ENCODE measurements around the gene TDRD9.

TDRD9 gene

DNA sequence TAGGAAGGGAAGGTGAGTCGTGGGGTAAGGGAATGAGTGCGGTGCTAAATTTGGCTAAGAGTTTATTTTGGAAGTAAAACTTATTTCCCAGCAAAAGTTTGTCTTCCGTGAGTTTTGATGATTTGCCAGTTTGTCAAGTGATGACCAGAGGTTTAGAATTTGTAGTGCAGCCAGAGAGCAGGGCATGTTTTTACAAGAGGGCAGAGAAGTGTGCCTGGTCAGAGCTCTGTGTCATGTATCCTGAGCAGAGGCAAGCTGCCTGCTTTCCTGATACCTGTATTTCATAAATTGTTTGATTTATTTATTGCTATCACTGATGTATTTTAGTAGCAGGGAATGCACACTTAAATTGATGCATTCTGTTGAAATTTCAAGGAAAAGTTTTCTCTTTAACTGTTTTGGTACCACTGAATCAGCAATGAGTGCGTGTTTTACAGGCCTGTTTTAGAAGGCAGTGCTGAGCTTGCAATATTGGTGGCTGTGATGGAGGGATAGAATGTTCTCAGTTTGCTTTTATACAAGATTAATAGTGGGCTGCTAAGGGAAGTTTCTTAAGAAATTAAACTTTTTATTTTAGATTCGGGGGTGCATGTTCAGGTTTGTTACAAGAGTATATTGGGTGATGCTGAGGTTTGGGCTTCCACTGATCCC is 33.8 kb downstream of the TDRD9 start:
- Histone ChIP-seq H3K79me2 (ENCODE audit: low read length) (no peaks in the 10 kb centered on the region), H3K9ac (ENCODE audit: low read length) (no peak overlapping the region), H3F3A (ENCODE audit: insufficient read depth, low read length) (no peaks in the 10 kb centered on the region), H3K9me3 (replicated peaks; ENCODE audit: insufficient read depth, low read length) (no peaks in the 10 kb centered on the region), H3K4me2 (ENCODE audit: low read depth, low read length) (no peak overlapping the region), H4K20me1 (ENCODE audit: insufficient read depth, low read length) (no peaks in the 10 kb centered on the region), H3K27ac (ENCODE audit: low read length) (no peak overlapping the region), H3K36me3 (replicated peaks; ENCODE audit: insufficient read depth, low read length) (no peaks in the 10 kb centered on the region), H3K4me1 (ENCODE audit: low read length) (no peaks in the 10 kb centered on the region), H3K9me2 (replicated peaks; ENCODE audit: insufficient read depth, low read length) (no peaks in the 10 kb centered on the region), H2AFZ (ENCODE audit: low read length) (no peak overlapping the region), H3K27me3 (replicated peaks; ENCODE audit: insufficient read depth, low read length) (no peaks in the 10 kb centered on the region), H3K4me3 (ENCODE audit: low read length) (no peak overlapping the region)
- no peak for DNase-seq
- no peak for TF ChIP-seq EZH2 (optimal IDR thresholded peaks at IDR 0.05; ENCODE audit: low read depth, low read length)
- TF ChIP-seq EZH2phosphoT487 (IDR thresholded peaks at IDR 0.05; ENCODE audit: low read length) = no peak
- TF ChIP-seq, protein P1, sequence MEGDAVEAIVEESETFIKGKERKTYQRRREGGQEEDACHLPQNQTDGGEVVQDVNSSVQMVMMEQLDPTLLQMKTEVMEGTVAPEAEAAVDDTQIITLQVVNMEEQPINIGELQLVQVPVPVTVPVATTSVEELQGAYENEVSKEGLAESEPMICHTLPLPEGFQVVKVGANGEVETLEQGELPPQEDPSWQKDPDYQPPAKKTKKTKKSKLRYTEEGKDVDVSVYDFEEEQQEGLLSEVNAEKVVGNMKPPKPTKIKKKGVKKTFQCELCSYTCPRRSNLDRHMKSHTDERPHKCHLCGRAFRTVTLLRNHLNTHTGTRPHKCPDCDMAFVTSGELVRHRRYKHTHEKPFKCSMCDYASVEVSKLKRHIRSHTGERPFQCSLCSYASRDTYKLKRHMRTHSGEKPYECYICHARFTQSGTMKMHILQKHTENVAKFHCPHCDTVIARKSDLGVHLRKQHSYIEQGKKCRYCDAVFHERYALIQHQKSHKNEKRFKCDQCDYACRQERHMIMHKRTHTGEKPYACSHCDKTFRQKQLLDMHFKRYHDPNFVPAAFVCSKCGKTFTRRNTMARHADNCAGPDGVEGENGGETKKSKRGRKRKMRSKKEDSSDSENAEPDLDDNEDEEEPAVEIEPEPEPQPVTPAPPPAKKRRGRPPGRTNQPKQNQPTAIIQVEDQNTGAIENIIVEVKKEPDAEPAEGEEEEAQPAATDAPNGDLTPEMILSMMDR (IDR thresholded peaks at IDR 0.05; ENCODE audit: low read length) = no peak

DNA sequence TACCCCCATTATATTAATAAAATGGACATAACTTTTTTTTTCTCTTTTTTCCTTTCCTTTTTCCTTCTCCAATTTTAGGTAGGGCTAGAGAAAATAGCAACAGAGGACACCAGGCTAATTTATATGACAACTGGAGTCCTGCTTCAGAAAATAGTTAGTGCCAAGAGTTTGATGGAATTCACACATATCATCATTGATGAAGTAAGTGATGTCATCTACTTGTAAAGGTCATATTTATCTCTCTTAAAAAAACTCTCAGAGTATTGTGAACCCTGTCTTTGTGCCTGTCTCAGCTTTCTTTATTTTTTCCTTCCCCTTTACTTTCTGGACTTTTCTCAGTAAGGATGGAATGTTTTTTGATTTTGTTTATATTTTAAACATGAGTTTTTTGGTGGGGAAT is 38.4 kb downstream of the TDRD9 start:
- Histone ChIP-seq H3K36me3 (replicated peaks; ENCODE audit: insufficient read depth, low read length) (no peaks in the 10 kb centered on the region), H3K4me2 (ENCODE audit: low read depth, low read length) (no peak overlapping the region), H3K27me3 (replicated peaks; ENCODE audit: insufficient read depth, low read length) (no peaks in the 10 kb centered on the region), H3K27ac (ENCODE audit: low read length) (no peak overlapping the region), H3K9ac (ENCODE audit: low read length) (no peak overlapping the region), H3K4me3 (ENCODE audit: low read length) (no peak overlapping the region), H3K4me1 (ENCODE audit: low read length) (no peaks in the 10 kb centered on the region), H3K79me2 (ENCODE audit: low read length) (no peaks in the 10 kb centered on the region), H3F3A (ENCODE audit: insufficient read depth, low read length) (no peaks in the 10 kb centered on the region), H3K9me2 (replicated peaks; ENCODE audit: insufficient read depth, low read length) (no peaks in the 10 kb centered on the region), H4K20me1 (ENCODE audit: insufficient read depth, low read length) (no peaks in the 10 kb centered on the region), H3K9me3 (replicated peaks; ENCODE audit: insufficient read depth, low read length) (no peaks in the 10 kb centered on the region), H2AFZ (ENCODE audit: low read length) (no peak overlapping the region)
- no peak for DNase-seq
- no peak for TF ChIP-seq EZH2phosphoT487 (IDR thresholded peaks at IDR 0.05; ENCODE audit: low read length)
- TF ChIP-seq, protein P1 (IDR thresholded peaks at IDR 0.05; ENCODE audit: low read length) = no peak
- no peak for TF ChIP-seq EZH2 (optimal IDR thresholded peaks at IDR 0.05; ENCODE audit: low read depth, low read length)

DNA sequence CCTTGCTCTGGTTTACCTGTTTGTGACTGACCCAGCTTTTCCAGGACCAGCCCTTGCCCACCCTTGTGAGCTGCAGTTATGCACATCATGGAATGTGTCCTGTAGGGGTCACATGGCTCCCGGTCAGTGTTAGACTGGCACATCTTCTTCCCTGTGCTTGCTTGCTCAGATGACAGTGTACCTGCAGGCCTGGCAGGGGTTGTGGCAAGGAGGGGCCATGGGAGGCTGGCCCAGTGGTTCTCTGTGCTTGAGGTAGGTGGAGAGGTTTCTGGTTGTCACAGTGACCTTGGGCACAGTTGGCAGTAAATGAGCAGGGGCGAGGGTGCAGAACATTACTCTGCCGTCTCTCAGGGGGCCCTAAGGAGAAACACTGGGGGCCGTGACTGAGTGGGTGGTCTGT is 41.7 kb downstream of the TDRD9 start:
- no peak overlapping the region for H2AFZ ChIP-seq (ENCODE audit: low read length)
- H3K4me2 ChIP-seq (ENCODE audit: low read depth, low read length) = no peak overlapping the region
- TF ChIP-seq EZH2 (optimal IDR thresholded peaks at IDR 0.05; ENCODE audit: low read depth, low read length) (no peak), EZH2phosphoT487 (IDR thresholded peaks at IDR 0.05; ENCODE audit: low read length) (no peak)
- TF ChIP-seq, protein P1 (IDR thresholded peaks at IDR 0.05; ENCODE audit: low read length) = no peak
- H3K27me3 ChIP-seq (replicated peaks; ENCODE audit: insufficient read depth, low read length) = no peaks in the 10 kb centered on the region
- no peak for DNase-seq
- no peaks in the 10 kb centered on the region for H4K20me1 ChIP-seq (ENCODE audit: insufficient read depth, low read length)
- no peaks in the 10 kb centered on the region for H3K36me3 ChIP-seq (replicated peaks; ENCODE audit: insufficient read depth, low read length)
- H3K9ac ChIP-seq (ENCODE audit: low read length) = no peak overlapping the region
- no peaks in the 10 kb centered on the region for H3K9me3 ChIP-seq (replicated peaks; ENCODE audit: insufficient read depth, low read length)
- H3K4me3 ChIP-seq (ENCODE audit: low read length) = no peak overlapping the region
- H3K79me2 ChIP-seq (ENCODE audit: low read length) = no peaks in the 10 kb centered on the region
- H3K4me1 ChIP-seq (ENCODE audit: low read length) = no peaks in the 10 kb centered on the region
- H3K27ac ChIP-seq (ENCODE audit: low read length) = no peak overlapping the region
- H3F3A ChIP-seq (ENCODE audit: insufficient read depth, low read length) = no peaks in the 10 kb centered on the region
- H3K9me2 ChIP-seq (replicated peaks; ENCODE audit: insufficient read depth, low read length) = no peaks in the 10 kb centered on the region

Data from MM.1S (cell line).